Measurements from ENCODE around the gene TMEM203.

The TMEM203 gene

DNA sequence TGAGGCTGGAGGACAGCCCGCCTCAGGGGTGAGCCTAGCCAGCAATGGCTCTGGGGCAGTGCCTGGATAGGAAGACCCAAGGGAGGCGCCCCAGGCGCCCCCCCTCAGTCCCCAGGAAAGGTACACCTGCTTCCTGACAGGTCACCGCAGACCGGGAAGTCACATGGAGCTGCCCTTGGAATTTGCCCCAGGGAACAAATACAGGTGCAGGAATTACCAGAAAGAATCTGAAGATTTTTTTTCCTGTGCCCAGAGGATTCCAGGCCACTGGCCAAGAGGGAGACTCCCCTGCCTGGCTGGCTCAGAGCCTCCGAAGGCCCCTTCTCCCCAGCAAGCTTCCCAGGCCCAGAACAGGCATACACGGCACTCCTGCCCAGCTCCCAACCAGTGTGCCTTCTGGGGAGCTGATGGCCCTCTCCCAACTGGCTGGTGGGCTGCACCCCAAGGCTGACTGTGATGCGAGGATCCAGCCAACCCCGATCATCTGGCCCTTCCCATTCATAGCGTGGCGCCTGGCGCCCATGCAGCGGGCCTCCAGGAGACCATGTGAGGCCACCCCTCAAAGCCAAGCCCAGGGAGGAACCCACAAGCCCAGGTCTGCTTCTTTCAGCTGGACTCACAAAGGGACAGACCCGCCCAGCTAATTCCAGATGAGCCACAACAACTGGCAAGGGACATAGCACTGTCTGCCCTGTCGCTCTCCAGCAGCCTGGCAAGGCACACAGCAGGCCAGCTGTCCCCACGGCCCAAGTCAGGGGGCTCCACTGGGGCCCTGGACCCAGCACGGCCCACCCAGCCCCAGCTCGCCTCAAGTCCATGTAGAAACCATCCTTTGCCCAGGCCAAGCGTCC, 7.2 kb downstream of the TMEM203 start:
- DNase-seq (ENCODE audit: insufficient read length, low spot score) (no peak), FAIRE-seq (no peak)

DNA sequence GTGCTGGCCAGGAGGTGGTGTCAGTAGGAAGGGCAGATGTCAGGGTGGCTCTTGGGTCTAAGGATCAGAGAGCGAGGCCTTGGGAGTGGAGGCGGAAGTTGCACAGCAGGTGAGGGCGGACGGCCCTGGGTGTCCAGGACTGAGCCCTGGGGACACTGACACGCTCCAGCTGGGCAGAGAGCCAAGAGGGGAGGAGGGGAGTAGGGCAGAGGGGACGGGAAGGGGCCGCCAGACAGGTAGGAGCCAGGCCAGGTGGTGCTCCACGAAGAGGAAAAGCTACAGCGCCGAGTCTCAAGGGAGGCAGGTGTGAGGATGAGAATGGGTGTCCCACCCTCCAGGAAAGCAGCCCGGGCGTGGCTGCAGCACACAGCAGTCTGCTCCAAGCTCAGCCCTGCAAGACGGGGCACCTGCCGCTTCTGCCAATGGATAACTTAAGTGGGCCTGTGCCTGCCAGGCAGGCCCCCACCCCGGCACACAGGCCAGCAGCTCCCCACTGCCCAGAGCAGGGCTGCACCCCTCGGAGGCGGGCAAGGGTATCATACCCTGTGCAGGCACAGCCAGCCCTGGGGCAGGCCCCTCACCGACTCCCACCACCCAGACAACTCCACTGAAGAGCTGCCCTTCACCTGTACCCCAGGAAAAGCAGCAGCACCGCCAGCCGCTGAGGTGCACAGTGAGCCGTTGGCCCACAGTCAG, 9.8 kb downstream of the TMEM203 start:
- DNase-seq (ENCODE audit: insufficient read length, low spot score): no peak
- FAIRE-seq: no peak

DNA sequence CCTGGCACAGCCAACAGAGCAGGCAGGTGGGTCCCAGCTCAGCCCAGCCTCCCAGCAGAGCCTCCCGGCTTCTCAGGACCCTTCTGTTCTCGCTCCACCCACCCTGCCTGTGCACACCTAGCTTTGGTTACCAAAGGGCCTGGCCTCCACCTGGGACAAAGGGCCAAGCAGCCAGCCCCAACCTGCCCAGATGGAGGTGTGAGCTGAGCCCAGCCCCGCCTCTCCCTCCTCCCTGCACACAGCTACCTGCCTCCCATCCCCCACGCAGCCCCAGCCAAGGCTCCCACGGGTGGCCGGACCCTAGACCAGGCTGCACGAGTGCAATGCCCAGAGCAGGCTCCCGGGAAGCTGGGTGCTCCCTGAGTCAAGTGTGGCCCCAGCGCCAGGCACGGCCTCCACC, 10.5 kb downstream of the TMEM203 start:
- no peak for FAIRE-seq
- no peak for DNase-seq (ENCODE audit: insufficient read length, low spot score)

DNA sequence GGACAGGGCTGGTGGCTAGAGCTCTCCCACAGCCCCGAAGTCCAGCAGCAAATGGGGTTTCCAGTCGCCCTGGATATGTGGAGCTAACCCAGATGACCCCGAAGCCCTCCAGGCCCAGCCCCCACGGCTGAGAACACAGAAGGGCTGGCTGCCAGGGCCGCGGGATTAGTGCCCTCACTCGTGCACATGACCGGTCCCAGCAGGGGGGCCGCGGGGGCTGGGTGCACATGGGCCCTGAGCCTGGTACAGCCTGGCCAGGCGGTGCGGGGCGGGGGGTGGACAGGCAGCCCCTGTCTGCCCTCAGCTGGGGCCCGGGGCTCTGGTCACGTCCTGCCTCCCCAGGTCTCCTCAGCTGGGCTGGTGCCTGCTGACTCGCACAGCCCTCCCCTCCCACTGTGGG, 11.1 kb downstream of the TMEM203 start:
- FAIRE-seq: no peak
- no peak for DNase-seq (ENCODE audit: insufficient read length, low spot score)

DNA sequence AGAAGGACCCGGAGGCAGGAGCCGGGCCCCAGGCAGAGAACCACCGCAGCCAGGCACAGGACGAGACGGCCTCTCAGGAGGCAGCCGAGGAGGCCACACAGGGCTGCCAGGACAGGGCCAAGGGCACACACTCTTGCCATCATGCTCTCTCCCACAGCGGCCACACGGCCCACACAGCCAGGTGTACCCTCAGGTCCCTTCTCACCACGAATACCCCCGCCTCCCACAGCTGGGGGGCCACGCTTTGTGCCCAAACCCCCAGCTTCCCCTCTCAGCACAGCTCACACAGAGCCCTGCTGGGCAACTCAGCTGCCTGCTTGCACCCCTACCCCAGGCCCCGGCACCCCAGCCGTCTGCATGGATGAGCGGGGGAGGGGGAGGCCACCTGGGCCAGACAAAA, 11.7 kb downstream of the TMEM203 start:
- FAIRE-seq: no peak
- DNase-seq (ENCODE audit: insufficient read length, low spot score): no peak

DNA sequence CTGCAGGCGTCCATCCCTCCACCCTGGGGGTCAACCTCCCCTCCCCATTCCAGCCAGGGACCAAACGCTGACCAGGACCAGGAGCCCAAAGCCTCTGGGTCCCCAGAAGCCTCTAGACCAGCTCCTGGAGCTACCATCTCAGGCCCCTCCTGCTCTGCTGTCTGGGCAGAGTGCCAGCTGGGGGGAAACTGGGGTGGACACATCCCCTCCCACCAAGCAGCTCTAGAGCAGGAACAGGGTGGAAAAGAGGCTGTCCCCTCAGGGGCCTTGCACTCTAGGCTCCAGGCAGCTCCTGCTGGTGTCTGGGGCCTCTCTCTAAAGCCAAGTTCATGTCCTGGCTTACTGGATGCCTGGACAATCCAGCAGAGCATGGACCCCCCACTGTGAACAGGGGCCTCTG, 12.6 kb downstream of the TMEM203 start:
- no peak for DNase-seq (ENCODE audit: insufficient read length, low spot score)
- FAIRE-seq: no peak

DNA sequence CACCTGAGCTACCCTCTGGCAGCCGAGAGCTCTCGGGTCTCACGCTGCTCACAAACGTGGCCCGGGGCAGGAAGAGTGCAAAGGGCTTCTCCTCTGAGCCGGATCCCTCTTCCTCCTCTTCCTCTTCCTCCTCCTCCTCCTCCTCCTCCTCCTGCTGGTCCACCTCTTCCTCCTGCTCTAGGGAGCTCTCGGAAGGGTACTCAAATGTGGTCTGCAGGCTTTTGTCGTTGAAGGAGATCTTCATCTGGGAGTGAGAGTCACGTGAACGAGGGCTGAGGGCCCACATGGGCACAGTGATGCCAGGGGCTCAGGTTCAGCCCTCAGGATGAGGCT, 13.0 kb downstream of the TMEM203 start:
- no peak for DNase-seq (ENCODE audit: insufficient read length, low spot score)
- FAIRE-seq: no peak

DNA sequence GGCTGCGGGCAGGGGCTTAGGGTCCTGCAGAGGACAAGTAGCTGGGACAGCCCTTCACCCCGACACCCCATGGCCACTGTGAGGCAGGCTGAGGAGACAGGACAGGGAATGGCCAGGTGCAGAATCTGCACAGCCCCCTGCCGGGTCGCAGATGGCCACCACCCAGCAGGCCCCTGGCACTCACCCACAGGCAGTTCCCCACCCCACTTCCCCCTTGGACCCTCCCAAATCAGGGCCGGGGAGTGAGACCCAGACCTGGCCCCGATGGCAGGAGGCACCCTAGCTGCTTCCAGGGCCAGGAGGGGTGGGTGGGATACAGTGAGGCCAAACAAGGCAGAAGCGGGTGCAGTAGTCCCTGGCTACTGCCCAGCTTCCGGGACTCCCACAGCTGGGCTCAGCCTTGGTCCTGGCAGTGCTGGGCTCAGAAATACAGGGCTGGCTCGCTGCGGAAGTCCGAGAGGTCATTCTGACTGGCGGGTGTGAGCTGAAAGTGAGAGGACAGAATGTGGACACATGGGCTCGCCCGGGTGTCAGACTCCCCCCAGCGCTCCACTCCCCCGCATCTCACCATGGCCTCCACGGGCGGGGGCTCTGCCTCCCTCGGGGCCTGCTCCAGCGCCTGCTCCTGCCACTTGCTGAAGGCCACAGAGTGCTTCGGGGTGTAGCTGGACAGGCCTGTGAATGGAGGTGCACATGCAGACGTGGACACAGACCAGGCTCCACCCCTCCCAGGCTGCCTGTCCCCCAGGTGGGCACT, 13.6 kb downstream of the TMEM203 start:
- DNase-seq (ENCODE audit: insufficient read length, low spot score) (no peak), FAIRE-seq (no peak)

DNA sequence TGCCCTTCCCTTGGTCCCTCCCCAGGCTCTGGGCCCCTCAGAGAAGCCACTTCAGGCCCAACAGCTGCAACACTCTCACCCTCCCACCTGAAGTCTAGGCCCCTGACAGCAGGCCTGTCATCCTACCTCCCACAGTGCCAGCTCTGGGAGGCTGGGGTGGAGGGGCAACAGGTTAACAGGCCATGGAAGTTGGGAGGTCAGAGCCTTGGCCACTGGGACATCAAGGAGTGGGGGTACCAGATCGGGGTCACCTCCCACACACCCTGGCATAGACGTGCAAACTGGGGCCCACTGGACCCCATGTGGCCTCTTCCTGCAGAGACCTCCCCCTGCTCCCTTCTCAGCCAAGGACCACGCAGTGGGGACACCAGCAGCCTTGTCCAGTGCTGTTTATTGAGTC, 14.2 kb downstream of the TMEM203 start:
- DNase-seq (ENCODE audit: insufficient read length, low spot score): no peak
- no peak for FAIRE-seq

DNA sequence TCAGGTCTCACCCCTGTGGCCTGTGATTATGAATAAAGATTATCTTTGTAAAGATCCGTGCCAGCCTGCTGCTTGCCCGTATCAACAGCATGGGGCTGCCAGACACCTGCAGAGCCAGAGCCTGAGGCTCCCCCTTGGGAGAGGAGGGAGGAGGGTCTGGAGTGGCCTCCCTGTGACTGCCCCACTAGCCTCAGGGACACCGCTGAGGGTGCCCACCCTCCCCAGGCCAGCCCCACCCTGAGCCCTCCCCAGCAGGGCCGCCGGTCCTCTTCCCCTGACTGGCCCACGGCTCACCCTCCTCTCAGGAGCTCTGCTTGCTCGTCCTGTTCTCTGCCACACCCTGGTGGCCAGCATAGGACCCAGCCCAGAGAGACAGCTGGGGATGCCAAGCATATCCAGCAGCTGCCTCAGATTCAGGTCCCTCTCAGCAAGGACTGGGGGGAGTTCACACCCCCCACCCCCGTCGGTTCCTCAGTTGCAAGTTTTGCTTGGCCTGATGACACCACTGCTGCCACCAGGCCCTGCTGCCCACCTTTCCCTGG, 15.1 kb downstream of the TMEM203 start:
- FAIRE-seq (no peak), DNase-seq (ENCODE audit: insufficient read length, low spot score) (no peak)

DNA sequence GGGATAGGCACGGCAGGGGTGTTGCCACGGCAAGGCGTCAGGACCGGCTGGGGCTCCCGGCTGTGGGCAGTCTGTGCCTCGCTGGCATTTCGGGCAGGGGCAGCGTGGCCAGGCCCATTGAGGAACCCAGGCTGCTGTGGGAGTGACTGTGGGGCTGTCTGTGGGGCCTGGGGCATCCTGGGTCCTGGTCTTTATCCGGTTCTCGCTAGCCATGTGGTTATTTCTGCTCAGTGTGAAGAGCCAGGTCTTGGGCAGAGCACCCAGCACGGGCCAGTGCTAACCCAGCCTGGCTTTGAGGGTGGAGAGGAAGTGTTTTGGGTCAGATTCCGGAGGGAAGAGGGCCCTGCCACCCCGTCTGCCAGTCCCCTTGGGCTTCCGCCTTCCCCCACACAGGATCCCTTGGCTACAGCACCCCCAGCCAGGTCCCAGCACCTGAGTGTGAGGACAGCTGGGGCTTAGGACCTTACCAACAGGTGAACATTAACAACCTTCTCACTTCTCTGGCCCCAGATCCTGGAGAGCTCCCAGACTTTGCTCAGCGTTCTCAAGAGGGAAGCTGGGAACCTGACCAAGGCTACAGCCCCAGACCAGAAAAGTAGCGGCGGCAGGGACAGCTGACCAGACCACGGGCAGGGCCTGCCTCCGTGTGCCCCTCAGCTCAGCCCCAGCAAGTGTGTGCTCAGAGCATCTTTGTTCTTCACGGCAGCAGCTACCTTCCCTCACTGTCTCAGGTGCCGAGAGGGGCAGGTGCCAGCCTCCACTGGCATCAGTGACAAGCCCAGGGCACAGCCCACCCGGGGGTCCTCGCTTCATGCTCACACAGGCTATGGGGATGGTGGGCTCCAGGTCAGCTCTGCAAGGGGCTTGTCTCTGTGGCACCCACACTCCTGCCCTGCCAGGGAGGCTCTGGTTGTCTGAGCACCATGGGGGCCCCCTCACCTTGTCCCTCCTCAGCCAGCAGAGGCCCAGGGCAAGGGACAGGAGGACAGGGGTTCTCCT, 15.9 kb downstream of the TMEM203 start:
- no peak for DNase-seq (ENCODE audit: insufficient read length, low spot score)
- no peak for FAIRE-seq

DNA sequence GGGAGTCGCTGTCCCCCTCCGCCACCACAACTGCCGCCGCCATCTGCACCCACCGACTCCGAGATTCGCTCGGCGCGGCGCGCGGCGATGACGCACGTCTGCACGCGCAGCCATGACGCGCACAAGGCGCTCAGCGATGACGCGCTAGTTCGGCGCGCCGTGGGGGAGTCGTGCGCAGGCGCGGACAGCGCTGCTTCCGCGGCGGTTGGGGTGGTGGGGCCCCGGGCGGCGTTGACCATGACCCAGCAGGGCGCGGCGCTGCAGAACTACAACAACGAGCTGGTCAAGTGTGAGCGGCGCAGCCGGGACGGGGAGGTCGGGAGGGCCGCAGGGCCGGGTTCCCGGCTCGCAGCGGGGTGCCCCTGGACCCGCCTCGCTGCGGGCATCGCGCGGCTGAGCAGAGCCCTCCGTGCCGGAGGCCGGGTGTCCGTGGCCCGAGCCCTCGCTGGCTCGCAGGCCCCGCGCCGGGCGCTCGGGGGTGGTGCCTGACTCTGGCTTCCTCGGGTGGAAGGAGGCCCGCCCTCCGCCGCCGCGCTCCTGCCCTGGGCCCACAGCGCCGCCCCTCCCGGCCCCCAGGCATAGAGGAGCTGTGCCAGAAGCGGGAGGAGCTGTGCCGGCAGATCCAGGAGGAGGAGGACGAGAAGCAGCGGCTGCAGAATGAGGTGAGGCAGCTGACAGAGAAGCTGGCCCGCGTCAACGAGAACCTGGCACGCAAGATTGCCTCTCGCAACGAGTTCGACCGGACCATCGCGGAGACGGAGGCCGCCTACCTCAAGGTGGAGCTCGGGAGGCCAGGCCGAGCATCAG, 16.8 kb downstream of the TMEM203 start, which contains the start of the genes ANAPC2 and SSNA1:
ANAPC2 (minus strand) TSS at position 71 of the 807 bp plus-strand sequence; CDS start at position 43, 28 bp downstream.
SSNA1 (plus strand) TSS at position 187 of the 807 bp plus-strand sequence; CDS start at position 238, 51 bp downstream.
- peak; percentile 86 for DNase-seq (ENCODE audit: insufficient read length, low spot score)
- FAIRE-seq: peak; percentile 97

DNA sequence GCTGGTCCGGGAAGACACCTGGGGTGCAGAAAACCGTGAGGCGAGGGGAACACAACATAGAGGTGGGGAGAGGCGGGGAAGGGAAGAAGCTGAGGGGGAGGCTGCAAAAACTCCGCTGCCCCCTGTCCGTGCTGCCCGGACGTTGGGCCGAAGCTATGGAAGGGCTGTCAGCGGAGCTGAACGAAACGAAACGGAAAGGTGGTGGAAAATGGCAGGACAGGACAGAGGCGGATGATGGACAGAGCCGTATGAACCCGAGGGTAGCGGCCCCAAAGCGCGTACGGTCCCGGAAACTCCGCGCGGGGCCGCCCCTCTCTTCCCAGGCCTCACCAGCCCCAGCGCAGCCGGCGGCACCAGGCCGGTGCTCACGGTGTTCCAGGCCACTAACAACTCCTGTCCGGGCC, 17.4 kb downstream of the TMEM203 start:
- DNase-seq (ENCODE audit: insufficient read length, low spot score) (no peak), FAIRE-seq (no peak)

DNA sequence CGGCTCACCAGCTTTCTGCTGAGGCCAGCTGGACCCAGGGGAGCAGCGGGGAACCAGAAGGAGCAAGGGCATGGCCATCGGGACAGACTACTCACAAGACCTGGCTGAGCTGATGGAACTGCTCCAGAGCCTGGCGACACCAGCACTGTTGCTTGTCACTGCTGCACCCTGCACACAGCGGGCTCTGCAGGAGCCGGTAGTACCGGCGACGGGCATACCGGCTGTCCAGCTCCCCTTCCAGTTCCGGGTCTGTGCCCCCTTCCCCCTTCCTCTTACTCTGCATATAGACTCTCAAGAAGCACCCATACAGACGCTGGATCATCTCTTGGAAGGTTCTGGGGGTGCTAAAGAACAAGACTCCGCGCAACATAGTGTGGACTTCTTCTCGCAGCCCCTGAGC, 18.1 kb downstream of the TMEM203 start:
- FAIRE-seq (no peak), DNase-seq (ENCODE audit: insufficient read length, low spot score) (no peak)

DNA sequence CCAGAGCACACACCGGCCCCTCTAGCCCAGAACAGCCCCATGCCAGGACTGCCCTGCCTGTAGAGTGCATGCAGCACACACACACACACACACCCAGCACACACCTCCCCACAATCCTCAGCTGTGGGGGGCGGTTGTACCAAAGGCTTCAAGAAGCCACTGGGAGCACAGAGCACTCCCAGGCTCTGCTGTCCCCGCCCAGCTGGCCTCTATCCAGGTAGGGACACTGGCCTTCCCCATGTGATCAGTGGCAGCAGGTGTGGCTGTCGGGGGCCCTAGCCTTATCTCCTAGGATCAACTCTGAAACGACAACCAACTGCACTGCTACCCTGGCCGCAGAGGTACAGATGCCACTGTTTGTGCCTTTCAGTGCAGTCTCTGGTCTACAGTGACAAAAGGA, 19.1 kb downstream of the TMEM203 start:
- no peak for FAIRE-seq
- DNase-seq (ENCODE audit: insufficient read length, low spot score): no peak

DNA sequence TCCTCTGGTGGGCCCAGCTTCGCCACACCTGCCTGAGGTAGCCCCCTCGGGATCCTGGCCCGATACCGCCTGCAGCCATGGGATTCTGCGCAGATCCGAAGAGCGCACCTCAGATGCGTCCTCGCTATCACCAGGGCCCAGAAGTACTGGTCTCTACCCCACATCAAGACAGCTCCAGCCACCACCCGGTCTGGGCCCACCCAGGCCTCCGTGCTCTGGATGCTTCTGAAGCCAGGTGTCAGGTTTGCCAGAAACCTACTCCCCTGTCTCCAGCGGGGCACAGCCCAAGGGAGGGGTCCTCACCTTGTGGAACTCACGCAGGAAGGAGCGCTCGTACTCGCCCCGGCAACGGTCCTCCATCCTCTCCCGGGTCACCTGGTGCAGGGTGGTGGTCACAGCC, 19.5 kb downstream of the TMEM203 start:
- FAIRE-seq (no peak), DNase-seq (ENCODE audit: insufficient read length, low spot score) (no peak)

DNA sequence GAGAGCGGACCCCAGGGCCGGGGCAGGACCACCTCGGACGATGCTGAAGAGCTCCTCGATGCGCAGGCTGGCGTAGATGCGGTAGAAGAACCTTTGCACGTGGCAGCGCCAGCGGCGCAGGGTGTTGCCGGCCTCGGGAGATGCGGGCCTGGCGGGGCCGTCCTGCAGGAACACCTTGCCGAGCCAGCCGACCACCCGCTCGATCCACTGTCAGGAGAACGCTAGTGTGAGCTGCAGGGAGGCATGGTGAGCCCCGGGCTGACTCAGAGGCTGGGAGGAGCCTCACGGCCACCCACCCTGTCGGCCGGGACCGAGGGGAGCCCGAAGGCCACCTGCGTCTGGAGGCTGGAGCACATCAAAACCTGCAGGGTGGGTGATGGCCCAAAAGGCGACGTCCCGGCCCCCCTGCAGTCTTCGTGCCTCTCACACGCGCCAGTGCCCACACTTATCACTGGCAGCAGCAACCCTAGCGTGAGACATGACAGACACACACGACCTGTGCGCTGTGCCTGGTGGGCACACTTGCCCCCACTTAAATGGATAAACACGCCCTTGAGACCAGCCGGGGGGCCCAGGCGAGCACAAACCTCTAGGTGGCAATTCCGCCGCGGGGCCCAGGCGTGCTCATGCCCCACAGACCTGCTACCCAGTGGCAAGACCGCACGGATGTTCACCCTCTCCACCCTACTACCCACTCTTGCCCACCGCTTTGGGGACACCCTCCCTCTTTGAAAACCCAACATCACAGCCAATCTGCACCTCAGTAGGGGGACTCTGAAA, 20.4 kb downstream of the TMEM203 start:
- no peak for FAIRE-seq
- no peak for DNase-seq (ENCODE audit: insufficient read length, low spot score)

DNA sequence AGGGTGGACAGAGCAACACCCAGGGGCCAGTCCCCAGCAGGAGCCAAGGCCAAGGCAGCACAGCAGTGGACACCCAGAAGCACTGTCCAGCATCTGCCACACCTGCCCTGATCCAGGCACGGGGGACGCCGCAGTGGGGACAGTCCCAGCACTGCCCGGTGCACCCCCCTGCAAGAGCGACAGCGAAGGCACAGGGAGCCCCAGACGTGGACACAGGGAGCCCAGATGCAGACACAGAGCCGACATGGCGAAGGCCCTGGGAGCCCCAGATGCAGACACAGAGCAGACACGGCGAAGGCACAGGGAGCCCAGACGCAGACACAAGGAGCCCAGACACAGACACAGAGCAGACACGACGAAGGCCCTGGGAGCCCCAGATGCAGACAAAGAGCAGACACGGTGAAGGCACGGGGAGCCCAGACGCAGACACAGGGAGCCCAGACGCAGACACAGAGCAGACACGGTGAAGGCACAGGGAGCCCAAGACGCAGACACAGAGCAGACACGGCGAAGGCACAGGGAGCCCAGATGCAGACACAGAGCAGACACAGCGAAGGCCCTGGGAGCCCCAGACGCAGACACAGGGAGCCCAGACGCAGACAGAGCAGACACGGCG, 21.4 kb downstream of the TMEM203 start:
- FAIRE-seq: no peak
- DNase-seq (ENCODE audit: insufficient read length, low spot score): no peak

Measured in HTR-8/SVneo (cell line).